HepG2 (cell line): ENCODE data around the gene MTG1. TPM values are rescaled to one million over a fixed set of nuclear protein-coding genes. Genes with fewer than 3 reads are reported as not detected.

Experiments
- GFI1 ChIP-seq: sonication (generic); formaldehyde crosslinking; IDR thresholded peaks from 2 replicates; pipeline ENCODE4 v1.5.0; 2020; ENCODE audit warnings: missing genetic modification reagents, mild to moderate bottlenecking, borderline replicate concordance
- HDAC2 ChIP-seq: sonication (generic); formaldehyde crosslinking; IDR thresholded peaks from 2 replicates; pipeline ENCODE4 v1.4.0; 2020; ENCODE audit warnings: missing genetic modification reagents
- HNF4A ChIP-seq: sonication (generic); formaldehyde crosslinking; IDR thresholded peaks from 2 replicates; pipeline ENCODE4 v1.4.0; 2020; ENCODE audit warnings: missing genetic modification reagents
- KAT8 ChIP-seq: IDR thresholded peaks from 2 replicates; pipeline ENCODE4 v1.6.1; 2016; ENCODE audit warnings: missing genetic modification reagents, missing compliant biosample characterization
- MAFK ChIP-seq, 2 experiments: IDR thresholded peaks in 1 of 2; conservative IDR thresholded peaks in 1 of 2; 2 replicates each; pipeline ENCODE4 v1.6.1; 2011; ENCODE audit warnings: improper control_type of control experiment in 2 of 2, low read length in 2 of 2
- MIER2 ChIP-seq: IDR thresholded peaks from 2 replicates; pipeline ENCODE4 v1.6.1; 2016; ENCODE audit warnings: missing biosample characterization, missing genetic modification reagents
- NCOR1 ChIP-seq: fragments of 200-600 bp; sonication (generic); IDR thresholded peaks from 2 replicates; pipeline ENCODE4 v1.7.0; 2017; ENCODE audit warnings: antibody characterized with exemption, low read length, borderline replicate concordance
- RXRB ChIP-seq: IDR thresholded peaks from 2 replicates; pipeline ENCODE4 v1.6.1; 2016; ENCODE audit warnings: borderline replicate concordance, missing genetic modification reagents, missing compliant biosample characterization
- ZNF354B ChIP-seq: sonication (generic); formaldehyde crosslinking; IDR thresholded peaks from 2 replicates; pipeline ENCODE4 v1.8.0; 2022; ENCODE audit warnings: mild to moderate bottlenecking, missing genetic modification reagents
- ZNF382 ChIP-seq: sonication (generic); formaldehyde crosslinking; IDR thresholded peaks from 2 replicates; pipeline ENCODE4 v1.5.0; 2020; ENCODE audit warnings: missing genetic modification reagents, mild to moderate bottlenecking, borderline replicate concordance
- ZNF501 ChIP-seq: sonication (generic); formaldehyde crosslinking; IDR thresholded peaks from 2 replicates; pipeline ENCODE4 v1.5.1; 2020; ENCODE audit warnings: mild to moderate bottlenecking, moderate library complexity, missing genetic modification reagents
- ZNF547 ChIP-seq: sonication (generic); formaldehyde crosslinking; IDR thresholded peaks from 2 replicates; pipeline ENCODE4 v1.5.1; 2020; ENCODE audit warnings: mild to moderate bottlenecking, missing genetic modification reagents
- ZNF562 ChIP-seq: sonication (generic); formaldehyde crosslinking; IDR thresholded peaks from 2 replicates; pipeline ENCODE4 v1.8.0; 2022; ENCODE audit warnings: missing genetic modification reagents, borderline replicate concordance
- polyA plus RNA-seq, 8 experiments: library from polyadenylated mRNA; depleted of rRNA in 3 of 8; stranded (reverse) in 7 of 8; unstranded in 1 of 8; fragments of >200 nt; fragmentation: Illumina TruSeq in 4 of 8; extraction: Trizol in 4 of 8; gene quantifications; 2 replicates each; pipeline versions ENCODE4 v1.2.1 to v1.2.3, GENCODE V29; 2011 to 2016; ENCODE audit warnings: low read depth in 4 of 8, missing spikeins in 1 of 8, mixed read lengths in 1 of 8; ENCODE audit not compliant: insufficient read depth in 1 of 8
- total RNA-seq, 5 experiments: library from RNA; depleted of rRNA; stranded (reverse); fragments of >200 nt; fragmentation: Illumina TruSeq; extraction: Trizol; gene quantifications; 2 replicates each; pipeline ENCODE4 v1.2.3, GENCODE V29; 2016; ENCODE audit warnings: low read depth in 1 of 5
- TF ChIP-seq, protein P1 (sequence below): sonication (generic); formaldehyde crosslinking; IDR thresholded peaks from 2 replicates; pipeline ENCODE4 v1.4.0; 2020; ENCODE audit warnings: missing genetic modification reagents
- TF ChIP-seq, protein P2 (sequence below): sonication (generic); formaldehyde crosslinking; conservative IDR thresholded peaks from 2 replicates; pipeline ENCODE4 v1.4.0; 2020; ENCODE audit warnings: missing genetic modification reagents
- TF ChIP-seq, protein P3 (sequence below), 2 experiments: sonication (generic) in 1 of 2; formaldehyde crosslinking in 1 of 2; IDR thresholded peaks; 2 replicates each; pipeline versions ENCODE4 v1.4.0 to v1.6.1; 2018 to 2020; ENCODE audit warnings: missing genetic modification reagents in 2 of 2, borderline replicate concordance in 1 of 2, low read depth in 1 of 2, mild to moderate bottlenecking in 1 of 2, missing biosample characterization in 1 of 2
- TF ChIP-seq, protein P4 (sequence below): sonication (generic); formaldehyde crosslinking; IDR thresholded peaks from 2 replicates; pipeline ENCODE4 v1.4.0; 2020; ENCODE audit warnings: low read depth, mild to moderate bottlenecking, missing genetic modification reagents

Gene MTG1
- total and polyA plus RNA-seq, 2 of the 13 experiments (the other 11 are each of a cell fraction or from before 2014, with no cell fraction given): 42.0 to 103 TPM

DNA sequence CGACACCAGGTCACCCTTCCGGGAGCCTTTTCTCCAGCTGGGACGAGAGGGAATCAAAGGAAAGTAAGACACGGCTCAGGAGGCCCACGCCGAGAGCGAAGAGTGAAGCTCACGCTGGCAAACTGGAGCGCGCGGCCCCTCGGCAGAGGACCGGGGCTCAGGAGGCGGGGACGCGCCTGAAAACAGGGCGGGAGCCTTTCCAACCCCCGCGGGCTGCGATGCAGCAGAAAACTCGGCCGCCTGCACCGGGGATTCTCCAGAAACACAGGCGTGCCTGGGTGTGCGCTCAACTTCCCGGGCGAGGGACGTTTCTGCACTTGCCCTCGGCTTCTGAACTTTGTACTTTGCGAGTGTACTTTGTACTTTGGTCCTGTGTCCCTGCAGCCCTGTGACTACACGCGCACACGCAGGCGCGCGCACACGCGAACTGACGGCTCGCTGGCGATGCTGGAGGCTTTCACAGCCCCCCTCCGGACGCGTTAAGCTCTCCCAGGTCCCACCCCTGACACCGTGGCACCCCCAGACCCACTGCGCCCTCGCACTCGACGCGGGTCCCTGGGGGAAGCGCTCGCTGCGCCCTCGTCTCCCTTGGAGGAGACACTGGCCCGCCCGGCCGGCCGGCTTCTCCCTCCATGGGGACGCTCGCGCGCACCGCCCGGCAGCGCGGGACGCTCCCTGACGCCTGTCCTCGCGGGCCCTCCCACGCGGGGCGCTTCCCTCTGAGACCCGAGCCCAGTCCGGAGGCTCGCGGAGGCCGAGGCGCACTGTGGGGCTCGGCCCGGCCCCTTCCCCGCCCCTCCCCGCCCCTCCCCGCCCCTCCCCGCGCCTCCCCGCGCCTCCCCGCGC, 15.5 kb upstream of the MTG1 start (continued):
- TF ChIP-seq ZNF547 (CRISPR knock-in tag) (peak; percentile 83), MAFK (conservative IDR thresholded peaks at IDR 0.05 in 1 of 2, IDR thresholded peaks at IDR 0.05 in 1 of 2; ENCODE audit: low read length in 2 of 2) (no peak), HNF4A (CRISPR knock-in tag) (peak; percentile 100), HDAC2 (CRISPR knock-in tag) (peak; percentile 40; the same call in 1 of the 2 replicates), RXRB (CRISPR knock-in tag) (peak; percentile 64; the same call in 1 of the 2 replicates), NCOR1 (peak; percentile 99), ZNF562 (CRISPR knock-in tag) (no peak), ZNF354B (no peak), MIER2 (CRISPR knock-in tag) (no peak), KAT8 (CRISPR knock-in tag) (peak; percentile 58), ZNF382 (CRISPR knock-in tag) (no peak), ZNF501 (CRISPR knock-in tag) (peak; percentile 55), GFI1 (CRISPR knock-in tag) (peak; percentile 53; the same call in 1 of the 2 replicates)
- TF ChIP-seq, protein P1, sequence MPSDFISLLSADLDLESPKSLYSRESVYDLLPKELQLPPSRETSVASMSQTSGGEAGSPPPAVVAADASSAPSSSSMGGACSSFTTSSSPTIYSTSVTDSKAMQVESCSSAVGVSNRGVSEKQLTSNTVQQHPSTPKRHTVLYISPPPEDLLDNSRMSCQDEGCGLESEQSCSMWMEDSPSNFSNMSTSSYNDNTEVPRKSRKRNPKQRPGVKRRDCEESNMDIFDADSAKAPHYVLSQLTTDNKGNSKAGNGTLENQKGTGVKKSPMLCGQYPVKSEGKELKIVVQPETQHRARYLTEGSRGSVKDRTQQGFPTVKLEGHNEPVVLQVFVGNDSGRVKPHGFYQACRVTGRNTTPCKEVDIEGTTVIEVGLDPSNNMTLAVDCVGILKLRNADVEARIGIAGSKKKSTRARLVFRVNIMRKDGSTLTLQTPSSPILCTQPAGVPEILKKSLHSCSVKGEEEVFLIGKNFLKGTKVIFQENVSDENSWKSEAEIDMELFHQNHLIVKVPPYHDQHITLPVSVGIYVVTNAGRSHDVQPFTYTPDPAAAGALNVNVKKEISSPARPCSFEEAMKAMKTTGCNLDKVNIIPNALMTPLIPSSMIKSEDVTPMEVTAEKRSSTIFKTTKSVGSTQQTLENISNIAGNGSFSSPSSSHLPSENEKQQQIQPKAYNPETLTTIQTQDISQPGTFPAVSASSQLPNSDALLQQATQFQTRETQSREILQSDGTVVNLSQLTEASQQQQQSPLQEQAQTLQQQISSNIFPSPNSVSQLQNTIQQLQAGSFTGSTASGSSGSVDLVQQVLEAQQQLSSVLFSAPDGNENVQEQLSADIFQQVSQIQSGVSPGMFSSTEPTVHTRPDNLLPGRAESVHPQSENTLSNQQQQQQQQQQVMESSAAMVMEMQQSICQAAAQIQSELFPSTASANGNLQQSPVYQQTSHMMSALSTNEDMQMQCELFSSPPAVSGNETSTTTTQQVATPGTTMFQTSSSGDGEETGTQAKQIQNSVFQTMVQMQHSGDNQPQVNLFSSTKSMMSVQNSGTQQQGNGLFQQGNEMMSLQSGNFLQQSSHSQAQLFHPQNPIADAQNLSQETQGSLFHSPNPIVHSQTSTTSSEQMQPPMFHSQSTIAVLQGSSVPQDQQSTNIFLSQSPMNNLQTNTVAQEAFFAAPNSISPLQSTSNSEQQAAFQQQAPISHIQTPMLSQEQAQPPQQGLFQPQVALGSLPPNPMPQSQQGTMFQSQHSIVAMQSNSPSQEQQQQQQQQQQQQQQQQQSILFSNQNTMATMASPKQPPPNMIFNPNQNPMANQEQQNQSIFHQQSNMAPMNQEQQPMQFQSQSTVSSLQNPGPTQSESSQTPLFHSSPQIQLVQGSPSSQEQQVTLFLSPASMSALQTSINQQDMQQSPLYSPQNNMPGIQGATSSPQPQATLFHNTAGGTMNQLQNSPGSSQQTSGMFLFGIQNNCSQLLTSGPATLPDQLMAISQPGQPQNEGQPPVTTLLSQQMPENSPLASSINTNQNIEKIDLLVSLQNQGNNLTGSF (CRISPR knock-in tag): no peak
- TF ChIP-seq, protein P2, sequence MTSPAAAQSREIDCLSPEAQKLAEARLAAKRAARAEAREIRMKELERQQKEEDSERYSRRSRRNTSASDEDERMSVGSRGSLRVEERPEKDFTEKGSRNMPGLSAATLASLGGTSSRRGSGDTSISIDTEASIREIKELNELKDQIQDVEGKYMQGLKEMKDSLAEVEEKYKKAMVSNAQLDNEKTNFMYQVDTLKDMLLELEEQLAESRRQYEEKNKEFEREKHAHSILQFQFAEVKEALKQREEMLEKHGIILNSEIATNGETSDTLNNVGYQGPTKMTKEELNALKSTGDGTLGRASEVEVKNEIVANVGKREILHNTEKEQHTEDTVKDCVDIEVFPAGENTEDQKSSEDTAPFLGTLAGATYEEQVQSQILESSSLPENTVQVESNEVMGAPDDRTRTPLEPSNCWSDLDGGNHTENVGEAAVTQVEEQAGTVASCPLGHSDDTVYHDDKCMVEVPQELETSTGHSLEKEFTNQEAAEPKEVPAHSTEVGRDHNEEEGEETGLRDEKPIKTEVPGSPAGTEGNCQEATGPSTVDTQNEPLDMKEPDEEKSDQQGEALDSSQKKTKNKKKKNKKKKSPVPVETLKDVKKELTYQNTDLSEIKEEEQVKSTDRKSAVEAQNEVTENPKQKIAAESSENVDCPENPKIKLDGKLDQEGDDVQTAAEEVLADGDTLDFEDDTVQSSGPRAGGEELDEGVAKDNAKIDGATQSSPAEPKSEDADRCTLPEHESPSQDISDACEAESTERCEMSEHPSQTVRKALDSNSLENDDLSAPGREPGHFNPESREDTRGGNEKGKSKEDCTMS: no peak
- TF ChIP-seq, protein P3, sequence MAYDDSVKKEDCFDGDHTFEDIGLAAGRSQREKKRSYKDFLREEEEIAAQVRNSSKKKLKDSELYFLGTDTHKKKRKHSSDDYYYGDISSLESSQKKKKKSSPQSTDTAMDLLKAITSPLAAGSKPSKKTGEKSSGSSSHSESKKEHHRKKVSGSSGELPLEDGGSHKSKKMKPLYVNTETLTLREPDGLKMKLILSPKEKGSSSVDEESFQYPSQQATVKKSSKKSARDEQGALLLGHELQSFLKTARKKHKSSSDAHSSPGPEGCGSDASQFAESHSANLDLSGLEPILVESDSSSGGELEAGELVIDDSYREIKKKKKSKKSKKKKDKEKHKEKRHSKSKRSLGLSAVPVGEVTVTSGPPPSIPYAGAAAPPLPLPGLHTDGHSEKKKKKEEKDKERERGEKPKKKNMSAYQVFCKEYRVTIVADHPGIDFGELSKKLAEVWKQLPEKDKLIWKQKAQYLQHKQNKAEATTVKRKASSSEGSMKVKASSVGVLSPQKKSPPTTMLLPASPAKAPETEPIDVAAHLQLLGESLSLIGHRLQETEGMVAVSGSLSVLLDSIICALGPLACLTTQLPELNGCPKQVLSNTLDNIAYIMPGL (CRISPR knock-in tag; IDR thresholded peaks at IDR 0.05; ENCODE audit: borderline replicate concordance in 1 of 2, low read depth in 1 of 2): peak in 1 of 2 experiments; percentile 63; a peak in 2 of 4 replicates
- TF ChIP-seq, protein P4, sequence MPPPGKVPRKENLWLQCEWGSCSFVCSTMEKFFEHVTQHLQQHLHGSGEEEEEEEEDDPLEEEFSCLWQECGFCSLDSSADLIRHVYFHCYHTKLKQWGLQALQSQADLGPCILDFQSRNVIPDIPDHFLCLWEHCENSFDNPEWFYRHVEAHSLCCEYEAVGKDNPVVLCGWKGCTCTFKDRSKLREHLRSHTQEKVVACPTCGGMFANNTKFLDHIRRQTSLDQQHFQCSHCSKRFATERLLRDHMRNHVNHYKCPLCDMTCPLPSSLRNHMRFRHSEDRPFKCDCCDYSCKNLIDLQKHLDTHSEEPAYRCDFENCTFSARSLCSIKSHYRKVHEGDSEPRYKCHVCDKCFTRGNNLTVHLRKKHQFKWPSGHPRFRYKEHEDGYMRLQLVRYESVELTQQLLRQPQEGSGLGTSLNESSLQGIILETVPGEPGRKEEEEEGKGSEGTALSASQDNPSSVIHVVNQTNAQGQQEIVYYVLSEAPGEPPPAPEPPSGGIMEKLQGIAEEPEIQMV (CRISPR knock-in tag): no peak
